Measurements from ENCODE around the gene WDFY3.

GRCh38 chr4:84634961-84635360 lies 331.5 kb downstream of the WDFY3 start:
- TF ChIP-seq CTCF (conservative IDR thresholded peaks at IDR 0.05) (no peak), ZFX (IDR thresholded peaks at IDR 0.05) (no peak)

Measured in C4-2B (cell line).